OCI-M2 (cell line): Measurements from ENCODE around the gene RBMS1.

Experiments used
- DNase-seq: peaks from one replicate; lab custom pipeline; 2025; ENCODE audit not compliant: unreplicated experiment; lab: John Stamatoyannopoulos, UW

RBMS1 gene

DNA sequence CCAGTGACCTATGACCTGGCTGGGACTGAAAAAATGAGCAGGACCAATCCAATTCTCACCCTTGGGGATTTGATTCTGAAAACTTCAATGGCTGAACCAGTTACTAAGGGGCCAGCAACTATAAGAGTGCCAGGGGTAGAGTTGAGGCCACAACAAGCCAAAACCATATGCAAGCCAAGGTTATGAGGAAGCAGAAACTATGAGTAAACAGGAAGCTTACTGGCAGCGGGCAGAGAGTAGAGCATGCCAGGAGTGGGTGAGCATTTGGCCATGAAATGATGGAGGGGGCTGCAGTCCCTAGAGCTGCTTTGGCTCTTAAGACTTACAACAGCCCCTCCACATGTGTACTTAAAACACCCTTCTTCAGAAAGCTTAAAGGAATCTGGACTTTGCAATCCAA is 82.4 kb downstream of the RBMS1 start:
- no peak for DNase-seq

GRCh38 chr2:160409480-160409879 is 84.1 kb downstream of the RBMS1 start:
- no peak for DNase-seq

DNA sequence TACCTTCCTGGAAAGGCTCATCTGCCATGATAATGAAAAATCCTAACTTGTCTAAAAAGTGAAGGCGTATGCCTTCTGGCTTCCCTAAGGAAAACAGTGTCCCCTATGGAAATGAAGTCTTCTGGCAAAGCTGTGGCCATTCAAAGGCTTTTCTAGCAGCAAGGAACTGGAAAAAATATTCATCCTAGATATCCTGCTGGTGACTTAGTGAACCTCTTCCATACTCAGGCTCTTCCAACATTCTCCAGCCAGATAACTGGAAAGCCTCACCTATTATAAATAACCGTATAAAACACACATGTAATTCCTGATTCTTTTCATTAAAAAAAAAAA is 84.7 kb downstream of the RBMS1 start:
- no peak for DNase-seq

DNA sequence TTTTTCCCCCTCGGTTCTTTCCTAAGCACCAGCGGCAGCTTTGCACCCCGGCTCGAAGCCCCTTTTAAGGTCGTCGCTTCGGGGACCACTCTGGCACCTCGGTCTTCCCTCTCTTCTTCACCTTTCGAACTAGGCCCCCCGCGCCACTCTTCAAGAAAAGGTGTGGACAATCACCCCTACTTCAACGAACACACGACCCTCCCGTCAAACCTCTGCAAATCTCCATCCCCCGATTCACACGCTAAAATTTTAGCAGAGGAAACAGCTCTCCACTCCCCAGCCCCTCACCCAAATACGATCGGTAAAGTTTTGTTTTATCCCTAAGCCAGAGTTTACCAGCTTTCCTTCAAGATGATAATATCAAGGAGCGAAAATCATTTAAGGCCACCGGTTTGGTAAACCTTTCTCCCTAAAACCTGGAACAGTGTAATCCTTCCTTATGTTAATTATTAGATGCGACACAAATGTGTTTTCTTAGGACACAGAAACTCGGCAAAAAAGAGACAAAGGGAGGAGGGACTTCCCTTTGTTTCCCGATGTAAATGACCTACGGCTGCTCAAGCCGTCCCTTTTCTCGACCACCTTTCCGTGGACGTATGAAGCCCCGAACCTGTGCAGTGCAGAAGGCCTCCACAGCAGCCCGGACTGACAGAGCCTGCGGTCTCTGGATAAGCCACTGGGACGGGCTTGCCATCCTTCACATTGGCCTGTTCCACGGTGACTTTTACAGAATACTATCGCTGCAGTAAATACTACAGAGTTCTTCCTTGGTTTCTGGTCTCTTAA is 85.2 kb downstream of the RBMS1 start:
- no peak for DNase-seq

GRCh38 chr2:160407393-160408172 is 86.0 kb downstream of the RBMS1 start:
- no peak for DNase-seq

DNA sequence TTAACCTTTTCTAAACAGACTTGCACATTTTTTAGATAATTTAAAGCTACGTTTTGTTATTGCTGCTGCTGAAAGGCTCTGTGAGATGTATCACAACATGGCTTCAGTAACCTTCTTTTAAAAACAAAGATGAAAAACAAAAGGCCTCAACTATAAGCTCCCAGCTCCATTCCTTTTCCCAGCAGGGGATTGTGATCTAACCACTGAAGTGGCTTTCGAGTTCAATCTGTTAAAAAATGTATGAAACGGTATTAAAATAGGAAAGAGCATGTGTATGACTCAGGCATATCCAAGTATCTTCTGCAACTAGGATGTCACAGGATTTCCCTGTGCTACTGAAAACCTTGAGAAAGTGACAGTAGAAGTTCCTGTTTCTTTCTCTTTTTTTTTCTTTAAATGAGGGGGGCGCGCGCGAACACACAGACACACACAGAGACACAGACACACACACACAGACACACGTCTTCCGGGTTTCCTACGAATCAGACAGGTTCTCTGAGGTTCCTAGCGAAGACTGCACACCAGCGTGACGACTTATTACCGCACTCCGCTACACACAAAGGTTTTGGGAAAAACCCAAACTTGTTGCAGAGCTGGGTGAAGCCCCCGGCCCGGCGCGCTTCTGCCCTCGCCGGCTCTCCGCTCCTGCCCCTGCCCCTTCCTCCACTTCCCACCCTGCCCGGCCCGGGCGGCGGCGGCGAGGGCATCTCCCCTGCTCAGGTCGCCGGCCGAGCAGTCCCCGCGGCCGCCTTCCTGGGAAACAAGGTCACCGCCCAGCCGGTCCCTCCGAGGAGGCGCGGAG is 86.8 kb downstream of the RBMS1 start:
- DNase-seq, result no peak

GRCh38 chr2:160405077-160405867 is 88.3 kb downstream of the RBMS1 start:
- no peak for DNase-seq

GRCh38 chr2:160402997-160403979 is 90.3 kb downstream of the RBMS1 start:
- no peak for DNase-seq

DNA sequence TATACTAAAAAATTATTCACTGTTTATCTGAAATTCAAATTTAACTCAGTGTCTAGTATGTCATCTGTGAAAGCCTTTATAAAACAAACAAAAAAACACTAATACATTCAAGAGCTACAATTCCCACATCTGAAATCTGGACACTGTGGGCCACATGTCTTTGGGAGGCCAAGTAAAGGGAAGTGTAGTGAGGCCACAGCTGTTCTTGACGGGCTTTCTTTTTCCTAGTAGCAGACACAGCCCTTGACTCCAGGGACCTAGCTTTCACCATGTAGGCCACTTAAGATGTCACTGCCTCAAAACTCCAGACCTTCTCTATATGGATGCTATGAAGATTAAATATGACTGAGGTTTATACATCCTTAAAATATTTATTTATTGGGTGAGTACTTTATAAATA is 91.1 kb downstream of the RBMS1 start:
- DNase-seq, result no peak

GRCh38 chr2:160401895-160402294 is 91.7 kb downstream of the RBMS1 start:
- no peak for DNase-seq

- no peak for DNase-seq
Observed at GRCh38 chr2:160399880-160400279, 93.7 kb downstream of the RBMS1 start.

GRCh38 chr2:160397530-160397865 is 96.1 kb downstream of the RBMS1 start:
- DNase-seq, result no peak

- DNase-seq, result no peak
Observed at GRCh38 chr2:160394153-160394552, 99.5 kb downstream of the RBMS1 start.

- no peak for DNase-seq
Observed at GRCh38 chr2:160392201-160392600, 101.4 kb downstream of the RBMS1 start.

- DNase-seq, result no peak
Observed at GRCh38 chr2:160390544-160391455, 102.8 kb downstream of the RBMS1 start.

- DNase-seq, result no peak
Observed at GRCh38 chr2:160389875-160390274, 103.7 kb downstream of the RBMS1 start.

GRCh38 chr2:160388464-160389263 is 104.9 kb downstream of the RBMS1 start:
- no peak for DNase-seq
